Measurements from ENCODE around the gene RAD51B.

- TF ChIP-seq POLR2A (IDR thresholded peaks at IDR 0.05; ENCODE audit: low read depth, low read length) (no peak), TAF1 (IDR thresholded peaks at IDR 0.05; ENCODE audit: borderline replicate concordance, low read depth, low read length) (no peak)
Observed at GRCh38 chr14:68680541-68681051, 861.0 kb downstream of the RAD51B start.

Data from GM12892 (cell line).